ENCODE results near the gene BCKDHB. TPM values are rescaled to one million over a fixed set of nuclear protein-coding genes. Genes with fewer than 3 reads are reported as not detected.

BCKDHB gene
- total RNA-seq, 1 donor from 2014 or later, result 12.9 TPM

DNA sequence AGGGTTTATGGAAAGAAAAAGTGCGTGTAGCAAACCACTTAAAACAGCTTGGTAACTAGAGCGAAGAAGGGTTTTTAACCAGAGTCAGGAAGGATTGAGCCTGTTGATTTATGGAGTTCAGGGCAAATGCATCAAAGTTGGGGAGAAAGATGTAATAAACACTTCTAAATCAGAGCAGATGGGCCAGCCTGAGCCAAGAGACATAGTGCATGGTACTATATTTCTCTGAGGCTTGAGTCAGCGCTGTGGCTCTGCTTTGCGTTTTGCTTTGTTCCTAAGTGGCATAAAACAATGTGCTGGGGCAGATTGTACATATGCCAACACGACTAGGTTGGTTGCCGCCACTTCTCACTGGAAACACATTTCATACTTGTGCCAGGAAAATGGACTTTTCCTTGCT is 111.3 kb downstream of the BCKDHB start:
- H3K27me3 Mint-ChIP-seq (ENCODE audit: low read depth), result no peaks in the 10 kb centered on the region
- peaks cover 9% of the 10 kb centered on the region for H3K36me3 Mint-ChIP-seq (ENCODE audit: low read depth)
- H3K4me3 Mint-ChIP-seq (ENCODE audit: unreplicated experiment), result no peak overlapping the region
- peaks cover 6% of the 10 kb centered on the region for H3K9me3 Mint-ChIP-seq (ENCODE audit: low read depth)
- TF ChIP-seq, protein P1, sequence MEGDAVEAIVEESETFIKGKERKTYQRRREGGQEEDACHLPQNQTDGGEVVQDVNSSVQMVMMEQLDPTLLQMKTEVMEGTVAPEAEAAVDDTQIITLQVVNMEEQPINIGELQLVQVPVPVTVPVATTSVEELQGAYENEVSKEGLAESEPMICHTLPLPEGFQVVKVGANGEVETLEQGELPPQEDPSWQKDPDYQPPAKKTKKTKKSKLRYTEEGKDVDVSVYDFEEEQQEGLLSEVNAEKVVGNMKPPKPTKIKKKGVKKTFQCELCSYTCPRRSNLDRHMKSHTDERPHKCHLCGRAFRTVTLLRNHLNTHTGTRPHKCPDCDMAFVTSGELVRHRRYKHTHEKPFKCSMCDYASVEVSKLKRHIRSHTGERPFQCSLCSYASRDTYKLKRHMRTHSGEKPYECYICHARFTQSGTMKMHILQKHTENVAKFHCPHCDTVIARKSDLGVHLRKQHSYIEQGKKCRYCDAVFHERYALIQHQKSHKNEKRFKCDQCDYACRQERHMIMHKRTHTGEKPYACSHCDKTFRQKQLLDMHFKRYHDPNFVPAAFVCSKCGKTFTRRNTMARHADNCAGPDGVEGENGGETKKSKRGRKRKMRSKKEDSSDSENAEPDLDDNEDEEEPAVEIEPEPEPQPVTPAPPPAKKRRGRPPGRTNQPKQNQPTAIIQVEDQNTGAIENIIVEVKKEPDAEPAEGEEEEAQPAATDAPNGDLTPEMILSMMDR (IDR thresholded peaks at IDR 0.05), result no peak
- DNase-seq (ENCODE audit: low spot score), result no peak
- H3K4me1 Mint-ChIP-seq (ENCODE audit: low read depth), result peaks cover 5% of the 10 kb centered on the region
- H3K27ac Mint-ChIP-seq (ENCODE audit: unreplicated experiment), result no peak overlapping the region

DNA sequence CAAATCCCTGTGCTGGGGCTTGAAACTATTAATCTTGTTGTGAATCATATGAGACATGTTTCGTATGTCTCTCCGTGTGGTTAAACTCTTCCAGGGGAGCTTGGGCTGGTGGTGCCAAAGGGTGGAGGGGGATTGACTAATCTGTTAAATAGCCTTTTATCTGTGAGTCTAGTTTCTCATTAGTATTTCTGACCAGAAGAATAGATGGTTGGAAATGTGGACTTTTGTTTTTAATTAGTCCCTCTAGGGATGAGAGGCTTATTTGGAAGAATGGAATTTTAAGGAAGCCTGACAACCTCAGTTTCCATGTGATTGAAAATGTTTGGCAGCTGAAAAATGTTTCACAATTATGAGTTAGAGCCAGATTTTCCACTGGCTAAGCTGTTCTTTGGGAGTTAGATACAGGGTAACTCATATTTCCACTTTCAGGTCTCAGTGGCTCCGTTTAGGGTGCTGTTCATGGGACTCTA is 117.3 kb downstream of the BCKDHB start:
- Mint-ChIP-seq H3K4me3 (ENCODE audit: unreplicated experiment) (no peak overlapping the region), H3K9me3 (ENCODE audit: low read depth) (peaks cover 6% of the 10 kb centered on the region), H3K4me1 (ENCODE audit: low read depth) (peaks cover 13% of the 10 kb centered on the region), H3K36me3 (ENCODE audit: low read depth) (peaks cover 12% of the 10 kb centered on the region), H3K27me3 (ENCODE audit: low read depth) (no peaks in the 10 kb centered on the region), H3K27ac (ENCODE audit: unreplicated experiment) (no peak overlapping the region)
- no peak for DNase-seq (ENCODE audit: low spot score)
- TF ChIP-seq, protein P1 (IDR thresholded peaks at IDR 0.05), result no peak

DNA sequence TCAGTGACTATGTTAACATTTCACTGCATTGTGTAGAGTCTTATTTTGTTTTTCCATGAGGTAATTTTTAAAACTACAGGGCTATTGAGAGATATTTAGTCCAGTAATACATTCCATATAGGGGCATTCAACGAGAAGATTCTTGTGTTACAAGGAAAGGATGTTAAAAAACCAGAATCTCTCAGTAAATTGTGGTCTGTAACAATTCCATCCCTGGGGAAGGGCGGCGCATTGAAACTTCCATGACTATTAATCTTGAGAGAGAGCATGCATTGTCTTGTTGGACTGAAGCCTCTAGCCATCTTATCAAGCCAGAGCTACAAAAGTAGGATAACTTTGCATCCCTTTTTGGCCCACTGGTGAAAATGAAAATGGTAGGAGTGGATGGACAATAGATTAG is 119.7 kb downstream of the BCKDHB start:
- Mint-ChIP-seq H3K27ac (ENCODE audit: unreplicated experiment) (no peak overlapping the region), H3K36me3 (ENCODE audit: low read depth) (peaks cover 5% of the 10 kb centered on the region), H3K4me3 (ENCODE audit: unreplicated experiment) (no peak overlapping the region), H3K27me3 (ENCODE audit: low read depth) (no peaks in the 10 kb centered on the region), H3K4me1 (ENCODE audit: low read depth) (peaks cover 13% of the 10 kb centered on the region), H3K9me3 (ENCODE audit: low read depth) (no peaks in the 10 kb centered on the region)
- DNase-seq (ENCODE audit: low spot score), result no peak
- TF ChIP-seq, protein P1 (IDR thresholded peaks at IDR 0.05), result no peak

DNA sequence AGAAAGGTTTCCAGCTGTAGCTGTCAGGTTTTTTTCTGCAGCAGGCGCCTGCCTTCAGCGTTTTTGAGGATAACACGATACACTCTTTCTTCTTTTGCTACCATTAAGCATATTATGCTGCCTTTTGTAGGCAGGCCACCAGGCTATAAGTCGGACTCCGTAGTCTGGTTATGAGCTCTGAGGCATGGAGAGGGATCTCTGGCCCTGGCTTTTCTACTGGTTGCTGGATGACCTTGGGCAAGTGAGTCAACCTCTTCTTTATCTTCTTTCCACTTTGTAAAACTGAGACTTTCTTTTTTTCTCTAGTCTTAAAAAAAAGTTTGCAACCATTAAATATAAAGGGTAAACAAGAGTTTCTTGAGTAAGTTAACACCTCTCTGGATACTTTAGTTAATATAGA is 120.2 kb downstream of the BCKDHB start:
- no peak overlapping the region for H3K27ac Mint-ChIP-seq (ENCODE audit: unreplicated experiment)
- peaks cover 13% of the 10 kb centered on the region for H3K4me1 Mint-ChIP-seq (ENCODE audit: low read depth)
- peaks cover 4% of the 10 kb centered on the region for H3K36me3 Mint-ChIP-seq (ENCODE audit: low read depth)
- H3K27me3 Mint-ChIP-seq (ENCODE audit: low read depth), result no peaks in the 10 kb centered on the region
- H3K9me3 Mint-ChIP-seq (ENCODE audit: low read depth), result no peaks in the 10 kb centered on the region
- no peak for DNase-seq (ENCODE audit: low spot score)
- TF ChIP-seq, protein P1 (IDR thresholded peaks at IDR 0.05), result no peak
- no peak overlapping the region for H3K4me3 Mint-ChIP-seq (ENCODE audit: unreplicated experiment)

DNA sequence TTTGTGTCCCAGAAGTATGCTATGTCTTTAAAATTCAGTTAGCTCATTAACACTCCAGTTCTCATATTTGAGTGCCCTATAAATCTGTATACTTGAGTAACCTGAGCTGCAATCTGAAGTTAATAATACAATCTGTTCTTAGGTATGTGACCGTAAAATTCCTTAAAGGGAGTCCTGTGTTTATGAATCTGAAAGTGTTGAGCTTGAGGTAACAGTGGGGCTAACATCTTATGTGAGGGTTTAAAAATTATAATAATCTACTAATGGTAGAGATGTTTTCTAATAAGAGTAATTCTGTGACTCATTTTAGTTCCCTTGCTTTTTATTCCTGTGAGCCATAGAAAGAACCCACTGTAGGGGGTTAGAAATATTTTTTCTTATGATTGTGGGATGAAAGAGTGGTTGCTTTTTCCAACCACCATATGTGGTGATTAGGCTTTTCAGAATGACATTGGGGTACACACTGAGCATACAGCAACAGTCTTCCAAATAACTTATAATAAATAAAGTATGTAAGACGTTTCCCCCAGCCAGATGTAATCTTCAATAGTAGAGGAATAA is 121.2 kb downstream of the BCKDHB start:
- Mint-ChIP-seq H3K9me3 (ENCODE audit: low read depth) (no peaks in the 10 kb centered on the region), H3K36me3 (ENCODE audit: low read depth) (peaks cover 4% of the 10 kb centered on the region), H3K4me3 (ENCODE audit: unreplicated experiment) (no peak overlapping the region), H3K27ac (ENCODE audit: unreplicated experiment) (no peak overlapping the region), H3K27me3 (ENCODE audit: low read depth) (no peaks in the 10 kb centered on the region), H3K4me1 (ENCODE audit: low read depth) (peaks cover 13% of the 10 kb centered on the region)
- DNase-seq (ENCODE audit: low spot score), result no peak
- TF ChIP-seq, protein P1 (IDR thresholded peaks at IDR 0.05), result no peak
